ENCODE data around the gene BNC2.
"Not testable (repeated sequence)": the region's sequence is repeated elsewhere in the genome, so short reads cannot be mapped to it uniquely, and the experiment has no call there.

The BNC2 gene

DNA sequence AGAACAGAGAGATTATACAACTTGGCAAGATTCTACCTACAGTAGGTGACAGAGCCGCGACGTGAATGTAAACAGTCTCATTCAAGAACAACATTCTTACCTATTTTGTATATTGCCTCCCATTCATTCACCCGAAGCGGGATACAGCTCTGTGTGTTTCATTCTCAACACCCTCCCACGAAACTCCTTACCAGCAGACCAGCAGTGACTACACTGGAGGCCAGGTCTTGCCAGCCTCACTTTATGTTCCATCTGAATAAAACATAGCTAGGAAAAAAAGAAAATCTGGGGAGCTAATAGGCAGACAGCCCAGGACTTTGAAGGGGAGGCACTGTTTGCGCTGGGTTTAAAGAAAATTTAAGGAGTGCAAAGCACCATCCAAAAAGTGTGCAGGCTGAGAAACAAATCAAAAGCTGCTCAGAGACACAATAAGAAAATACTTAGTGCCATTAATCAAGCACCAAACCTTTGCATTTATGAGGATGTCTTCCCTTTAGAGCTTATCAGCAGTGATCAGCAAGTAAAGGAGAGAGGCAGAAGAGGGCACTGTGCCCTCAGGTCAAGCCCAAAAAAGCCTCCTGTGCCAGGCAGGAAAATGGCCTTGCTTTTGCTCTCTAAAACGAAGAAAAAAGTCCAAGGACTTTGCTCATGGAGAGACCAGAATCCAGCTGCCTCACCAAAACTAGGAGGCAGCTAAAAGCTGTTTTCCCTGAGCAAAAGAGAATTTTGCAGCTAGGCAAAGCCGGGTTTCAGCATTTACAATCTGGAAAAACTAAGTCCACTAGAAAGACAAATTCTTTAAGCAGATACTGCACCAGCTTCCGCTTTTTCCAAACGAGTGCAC, 295.1 kb downstream of the BNC2 start:
- DNase-seq = no peak

DNA sequence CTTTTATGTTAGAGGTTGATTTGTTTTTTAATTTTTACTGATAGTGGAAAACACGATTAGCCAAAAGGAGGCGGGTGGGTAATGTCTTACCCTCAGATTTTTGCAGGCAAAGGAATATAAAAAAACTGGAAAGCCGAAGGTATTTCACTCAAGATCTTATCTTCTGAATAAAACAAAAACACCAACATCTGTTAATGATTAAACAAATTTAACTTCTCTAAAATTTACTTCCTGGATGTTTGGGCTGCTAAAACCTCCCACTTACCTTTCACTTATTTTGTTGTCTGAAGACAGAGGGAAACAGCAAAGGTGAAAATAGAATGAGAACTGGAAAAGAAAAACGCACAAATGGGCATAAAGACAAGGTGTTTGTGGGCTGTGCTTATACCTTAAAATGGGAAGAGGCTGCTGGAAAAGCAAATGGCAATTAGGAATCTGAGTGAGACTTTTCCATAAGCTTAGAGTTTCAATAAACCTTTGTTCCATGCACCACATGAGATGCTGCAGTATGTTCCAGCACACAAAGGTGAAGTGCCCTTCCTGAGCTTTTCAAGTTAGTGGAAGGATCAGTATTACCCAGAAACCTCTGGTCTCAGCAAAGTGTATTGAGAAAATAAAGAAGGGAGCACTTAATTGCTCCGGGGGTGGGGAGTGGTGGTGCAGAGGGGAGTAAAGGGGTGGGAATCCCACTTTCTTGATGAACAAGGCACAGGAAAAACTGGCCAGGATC, 298.3 kb downstream of the BNC2 start:
- no peak for DNase-seq

DNA sequence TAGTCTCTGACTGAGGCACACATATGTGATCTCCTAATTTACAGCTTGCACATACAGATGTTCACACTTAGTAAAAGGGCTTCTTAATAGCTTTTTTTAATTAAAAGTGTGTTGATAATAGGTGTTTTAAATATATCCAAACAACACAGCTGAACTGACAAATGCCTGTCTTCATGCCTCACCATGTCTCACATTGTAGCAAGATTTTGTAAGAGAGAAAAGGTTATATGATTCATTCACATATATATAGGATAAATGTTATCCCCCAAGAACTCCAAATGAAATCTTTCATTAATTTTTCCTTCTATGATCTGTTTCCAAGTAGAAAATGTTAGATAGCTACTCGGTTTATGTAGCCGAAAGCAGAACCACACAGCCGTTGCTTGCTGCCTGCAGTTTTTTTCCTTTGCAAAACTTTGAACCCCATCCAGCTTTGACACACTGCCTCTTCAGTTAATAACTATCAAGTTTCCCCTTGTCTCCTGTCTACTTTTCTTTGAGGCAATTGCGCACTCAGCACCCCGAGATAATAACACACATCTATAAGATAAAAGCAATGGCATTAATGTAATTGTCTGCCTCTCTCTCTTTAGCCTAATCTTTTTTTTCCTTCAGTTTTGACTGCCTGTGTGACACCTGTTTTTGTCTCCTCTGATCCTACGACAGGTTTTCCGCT, 299.2 kb downstream of the BNC2 start:
- DNase-seq = no peak

DNA sequence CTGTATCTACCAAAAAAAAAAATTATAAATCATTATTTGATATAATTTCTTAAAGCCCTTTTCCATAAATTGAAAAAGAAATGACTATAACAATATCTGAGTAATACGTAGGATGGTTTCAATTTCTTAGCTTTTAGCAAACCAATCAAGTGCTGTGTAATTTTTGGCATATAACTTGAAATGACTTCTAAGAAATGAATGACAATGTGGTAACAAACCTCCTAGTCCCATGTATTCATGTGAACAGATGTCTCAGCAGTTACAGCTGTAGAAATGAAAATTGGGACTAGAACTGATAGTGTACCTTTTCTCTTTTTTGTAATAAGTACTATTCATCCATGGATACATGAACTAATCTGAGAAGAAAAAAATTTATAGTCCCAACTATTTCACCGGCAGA, 307.0 kb downstream of the BNC2 start:
- DNase-seq = no peak

DNA sequence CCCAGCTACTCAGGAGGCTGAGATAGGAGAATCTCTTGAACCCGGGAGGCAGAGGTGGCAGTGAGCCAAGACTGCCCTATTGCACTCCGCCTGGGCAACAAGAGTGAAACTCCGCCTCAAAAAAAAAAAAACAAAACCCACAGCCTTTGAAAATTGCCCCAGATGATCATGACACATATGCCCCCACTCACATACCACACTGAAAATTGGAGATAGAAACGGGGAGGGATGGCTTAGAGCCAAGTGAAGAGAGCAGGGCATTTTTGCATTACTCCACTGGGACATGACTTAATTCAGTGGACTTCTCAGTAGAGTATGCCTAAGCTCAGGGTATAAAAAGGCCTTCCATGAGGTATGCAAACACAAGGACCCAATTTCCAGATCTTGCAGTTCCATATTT, 309.3 kb downstream of the BNC2 start:
- DNase-seq = no peak

DNA sequence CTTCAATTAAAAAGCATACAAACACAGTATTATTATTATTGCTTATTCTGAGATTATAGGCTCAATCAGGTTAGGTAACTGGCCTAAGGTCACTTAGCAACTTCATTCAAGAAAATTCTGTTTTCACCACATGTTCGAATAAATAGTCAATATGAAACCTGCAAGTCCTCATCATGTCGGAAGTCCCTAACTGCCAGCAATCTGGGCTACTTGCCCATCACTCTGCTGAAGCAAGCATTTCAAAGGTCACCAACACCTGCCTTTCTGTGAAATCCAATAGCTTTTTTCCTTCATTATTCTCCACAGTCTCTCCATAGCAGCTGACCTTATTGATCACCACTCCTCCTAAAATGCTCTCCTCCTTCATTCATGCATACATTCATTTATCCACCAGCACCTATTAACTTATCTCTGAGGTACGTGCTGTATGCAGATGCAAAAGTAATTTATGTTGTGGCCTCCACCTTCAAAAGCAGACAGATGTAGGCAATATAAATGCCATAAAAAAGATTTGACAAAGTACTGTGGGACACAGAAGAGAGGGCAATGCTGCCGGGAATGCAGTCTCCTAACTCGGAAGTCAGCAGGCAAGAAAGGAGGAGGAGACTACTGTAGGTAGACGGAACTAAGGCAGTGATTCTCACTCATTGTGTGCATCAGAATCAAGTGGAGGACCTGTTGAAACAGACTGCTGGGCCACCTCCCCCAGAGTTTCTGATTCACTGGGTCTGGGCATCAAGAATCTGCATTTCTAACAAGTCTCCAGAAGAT, 310.9 kb downstream of the BNC2 start:
- DNase-seq = no peak

DNA sequence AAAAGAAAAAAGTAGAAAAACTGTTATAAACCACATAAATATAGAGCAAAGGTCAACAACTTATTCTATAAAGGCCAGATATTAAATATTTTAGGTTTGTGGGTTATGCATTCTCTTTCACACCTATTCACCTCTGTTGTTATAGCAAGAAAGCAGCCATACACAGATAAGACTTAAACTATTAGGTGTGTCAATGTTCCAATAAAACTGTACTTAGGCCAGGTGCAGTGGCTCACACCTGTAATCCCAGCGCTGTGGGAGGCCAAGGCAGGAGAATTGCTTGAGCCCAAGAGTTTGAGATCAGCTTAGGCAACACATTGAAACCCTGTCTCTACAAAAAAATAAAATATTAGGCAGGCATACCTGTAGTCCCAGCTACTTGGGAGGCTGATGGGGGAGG, 314.7 kb downstream of the BNC2 start:
- no peak for DNase-seq

DNA sequence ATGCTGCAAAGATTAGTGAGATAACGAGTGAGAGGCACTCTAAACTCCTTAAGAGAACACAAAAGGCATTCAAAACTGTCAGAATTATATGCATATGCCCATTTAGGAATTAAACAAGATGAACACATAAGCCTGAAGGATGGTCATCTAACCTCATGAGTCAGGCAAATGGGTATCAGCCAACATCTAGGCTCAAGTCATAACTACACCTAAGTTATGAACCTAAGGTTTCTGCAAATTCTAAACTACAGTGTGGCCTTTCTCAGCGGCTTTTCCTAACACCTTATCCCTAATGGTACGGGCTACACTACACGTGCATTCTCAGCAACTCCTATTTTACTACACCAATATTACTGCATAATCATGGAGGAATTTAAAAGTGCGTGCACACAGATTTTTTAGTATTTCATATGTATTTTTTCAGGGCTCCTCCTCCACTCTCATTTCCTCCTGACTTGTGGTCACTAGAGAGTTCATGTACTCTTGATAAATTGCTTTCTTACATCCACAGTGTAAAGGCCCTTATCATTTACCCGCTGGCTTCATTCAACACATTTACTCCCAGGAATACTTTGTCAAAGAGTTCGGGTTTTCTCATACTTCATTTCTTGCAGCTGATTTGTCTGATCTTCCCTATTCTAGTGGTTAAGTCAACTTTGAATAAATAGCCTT, 316.5 kb downstream of the BNC2 start:
- DNase-seq = no peak

DNA sequence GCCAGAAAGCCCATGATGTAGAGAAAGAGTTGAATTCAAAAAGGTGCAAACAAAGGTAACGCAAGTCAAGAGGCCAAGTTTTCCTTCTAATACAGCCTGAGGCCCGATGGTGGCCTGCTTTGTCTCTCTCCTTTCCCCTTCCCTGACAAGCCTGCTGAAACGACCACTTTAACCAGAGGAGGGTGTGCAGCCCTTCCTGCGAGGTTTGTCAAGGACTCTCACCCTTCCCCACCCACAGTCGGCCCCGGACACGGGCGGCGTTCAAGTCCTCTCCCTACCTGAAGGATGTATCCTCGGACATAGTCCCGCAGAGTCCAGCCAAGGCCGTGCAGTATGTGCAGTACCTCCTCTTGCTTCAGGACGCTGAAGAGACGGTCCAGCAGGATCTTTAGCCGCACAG, 318.2 kb downstream of the BNC2 start:
- no peak for DNase-seq

DNA sequence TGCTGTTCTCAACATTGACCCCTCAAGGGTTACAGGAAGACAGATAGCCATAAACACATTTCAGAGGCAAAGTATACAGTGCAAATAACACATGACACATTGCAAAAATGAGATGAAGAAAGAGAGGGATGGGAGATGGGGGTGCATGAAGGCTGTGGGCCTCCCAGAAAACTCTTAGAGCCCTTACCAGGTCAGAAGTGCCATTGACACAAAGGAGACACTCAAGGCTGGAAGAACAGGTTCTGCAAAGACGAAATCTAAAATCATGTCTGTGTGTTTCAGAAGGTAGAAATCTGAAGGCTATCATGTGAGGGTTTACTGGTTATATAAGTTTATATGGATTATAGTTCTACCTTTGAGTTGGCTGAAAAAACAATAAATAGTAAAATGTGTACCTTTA, 318.8 kb downstream of the BNC2 start:
- no peak for DNase-seq

DNA sequence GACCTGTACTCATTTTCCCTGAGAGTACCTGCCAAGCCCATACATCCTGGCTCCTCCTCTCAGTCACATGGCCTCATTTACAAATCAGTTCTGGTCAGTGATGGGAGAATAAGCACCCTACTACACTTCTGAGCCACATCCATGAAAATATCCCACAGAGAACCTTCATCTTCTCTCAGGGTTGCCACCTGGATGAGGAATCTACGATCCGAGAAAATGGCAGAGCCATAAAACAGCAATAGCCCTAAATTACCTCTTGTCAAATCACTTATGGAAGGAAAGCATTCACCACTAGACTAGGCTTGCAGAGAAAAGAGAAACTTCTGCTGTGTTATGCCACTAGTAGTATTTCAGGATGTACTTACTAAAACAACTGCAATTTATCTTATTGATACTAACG, 324.8 kb downstream of the BNC2 start:
- no peak for DNase-seq

DNA sequence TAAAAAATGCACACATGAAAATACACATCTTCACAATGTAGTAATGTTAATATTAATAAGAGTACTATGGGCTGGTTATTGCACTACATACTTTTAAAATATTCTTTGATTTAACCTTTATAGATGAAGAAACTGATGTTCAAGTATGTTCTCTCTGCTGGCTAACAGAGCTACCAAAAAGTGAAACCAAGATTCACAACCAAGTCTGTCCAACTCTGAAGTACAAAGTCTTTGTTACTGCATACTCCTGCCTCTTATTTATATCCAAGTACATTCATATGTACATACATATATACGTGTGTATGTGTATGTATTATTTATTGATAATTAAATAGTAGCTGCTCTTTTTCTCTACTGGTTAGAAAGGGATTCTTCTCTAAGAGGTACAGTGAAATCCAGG, 325.6 kb downstream of the BNC2 start:
- DNase-seq = no peak

DNA sequence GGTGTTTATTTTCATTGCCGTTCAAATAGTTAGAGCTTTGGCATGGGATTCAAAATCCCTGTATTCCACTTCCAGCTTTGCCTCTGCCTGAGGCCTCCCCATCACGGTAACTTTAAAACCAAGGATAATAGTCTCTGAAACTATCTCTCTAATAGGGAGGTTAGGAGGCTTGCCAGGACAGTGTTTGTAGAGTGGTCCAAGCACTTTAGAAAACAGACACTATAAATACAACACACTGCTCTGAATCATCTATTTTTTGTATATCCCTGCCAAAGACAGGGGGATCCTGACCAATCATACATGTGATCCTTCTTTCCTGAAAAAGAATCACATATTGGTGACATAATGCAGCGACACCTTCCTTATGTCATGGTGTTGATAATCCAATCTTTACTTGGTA, 326.8 kb downstream of the BNC2 start:
- DNase-seq = no peak

DNA sequence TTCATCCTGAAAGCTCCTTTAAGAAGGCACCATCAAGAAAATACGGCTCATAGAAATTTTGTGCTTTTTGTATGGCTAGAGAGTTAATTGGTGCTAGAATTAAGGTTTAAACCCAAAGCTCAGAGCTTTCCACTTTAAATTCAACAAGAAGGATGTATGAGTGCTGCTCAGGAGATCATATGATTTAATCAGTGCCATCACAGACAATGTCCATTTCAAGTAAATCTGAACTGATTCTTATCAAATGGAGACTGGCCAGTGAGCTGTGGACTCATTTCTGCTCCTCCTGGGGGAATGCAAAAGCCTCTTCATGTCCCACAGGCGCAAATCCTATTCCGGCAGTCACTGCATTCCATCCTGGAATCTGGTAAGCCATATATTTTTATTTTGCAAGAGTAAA, 327.2 kb downstream of the BNC2 start:
- DNase-seq = no peak

DNA sequence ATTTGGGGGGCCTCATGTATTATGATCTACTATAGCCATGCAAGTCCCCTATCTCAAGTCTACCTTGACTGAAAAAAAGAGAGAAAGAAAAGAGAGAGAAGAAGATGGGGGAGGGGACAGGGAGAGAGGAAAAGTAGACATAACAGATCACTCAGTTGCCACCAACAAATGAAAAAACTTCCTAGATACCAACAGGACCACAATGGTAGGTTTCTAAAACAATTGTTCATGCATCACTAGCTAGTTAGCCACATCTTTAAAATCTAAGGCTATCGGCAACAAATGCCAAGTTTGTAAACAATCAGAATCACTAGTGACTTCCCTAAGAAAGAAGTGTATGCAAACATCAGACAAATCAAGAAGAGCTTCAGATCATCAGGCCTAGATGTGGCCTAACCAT, 328.2 kb downstream of the BNC2 start:
- DNase-seq = no peak

DNA sequence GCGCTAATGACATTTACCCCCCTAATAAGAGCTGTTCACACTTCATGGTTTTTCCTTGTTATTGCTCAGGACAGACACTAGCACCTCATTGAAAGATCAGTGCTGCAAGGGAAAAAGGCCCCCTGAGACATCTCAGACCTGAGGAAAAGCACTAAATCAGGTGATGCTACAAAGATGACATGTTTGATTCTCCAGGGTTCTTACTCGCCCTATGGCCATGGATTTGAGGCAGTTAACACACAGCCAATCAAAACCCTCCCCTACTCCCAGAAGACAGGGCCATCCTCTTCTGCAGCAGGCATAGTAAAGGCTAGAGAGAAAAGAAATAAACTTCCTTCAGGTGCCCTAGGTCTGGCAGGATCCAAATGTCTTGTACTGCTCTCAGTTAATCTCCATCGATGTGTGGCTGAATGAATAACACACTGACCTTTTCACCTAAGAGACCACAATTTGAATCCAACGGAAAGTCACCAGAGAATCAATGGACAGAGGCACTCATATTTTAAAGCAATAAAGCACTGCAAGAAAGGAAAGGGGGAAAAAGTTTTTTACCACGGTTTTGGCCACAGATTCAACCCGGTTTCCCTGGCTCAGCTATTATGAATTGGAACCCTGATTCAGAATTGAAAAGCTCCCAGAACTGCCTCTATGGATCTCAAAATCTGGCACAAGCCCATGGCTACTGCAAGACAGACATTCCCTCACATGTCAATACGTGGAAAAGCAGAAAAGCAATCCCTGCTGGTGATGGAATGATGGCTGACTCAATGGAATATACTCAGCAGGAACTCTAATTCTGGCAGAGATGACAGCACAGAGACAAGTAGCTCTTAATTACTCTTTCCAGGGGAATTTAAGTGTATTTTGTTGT, 329.5 kb downstream of the BNC2 start:
- peak; percentile 80 for DNase-seq

DNA sequence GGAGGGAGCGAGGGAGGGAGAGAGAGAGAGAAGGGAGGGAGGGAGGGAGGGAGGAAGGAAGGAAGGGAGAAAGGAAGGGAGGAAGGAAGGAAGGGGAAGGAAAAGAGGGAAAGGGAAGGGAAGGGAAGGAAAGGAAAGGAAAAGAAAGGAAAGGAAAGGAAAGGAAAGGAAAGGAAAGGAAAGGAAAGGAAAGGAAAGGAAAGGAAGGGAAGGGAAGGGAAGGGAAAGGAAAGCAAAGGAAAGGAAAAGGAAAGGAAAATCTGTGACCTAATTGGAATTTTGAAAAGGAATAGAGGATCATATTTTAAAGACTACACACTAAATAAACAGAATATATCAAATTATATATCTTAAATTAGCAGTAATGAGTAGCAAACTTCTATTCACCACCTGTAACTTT, 330.8 kb downstream of the BNC2 start:
- DNase-seq = not testable (repeated sequence)

DNA sequence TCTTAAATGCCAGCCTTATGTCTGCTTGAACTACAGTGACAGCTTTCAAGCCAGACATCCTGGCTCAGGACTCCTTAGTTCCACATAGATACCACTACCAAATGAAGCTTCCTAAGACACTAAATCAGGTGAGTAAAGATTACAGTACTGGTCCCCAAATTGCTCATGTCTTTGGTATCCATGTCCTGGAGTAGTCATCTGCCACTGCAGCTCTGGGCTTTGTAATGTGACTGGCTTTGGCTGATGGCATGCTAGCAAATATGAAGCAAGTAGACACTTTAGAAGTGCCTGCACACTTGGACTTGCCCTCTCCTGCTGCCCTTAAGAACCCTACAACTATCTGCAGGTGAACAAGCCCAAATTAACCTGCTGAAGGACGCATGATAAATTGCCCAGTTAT, 334.9 kb downstream of the BNC2 start:
- no peak for DNase-seq

DNA sequence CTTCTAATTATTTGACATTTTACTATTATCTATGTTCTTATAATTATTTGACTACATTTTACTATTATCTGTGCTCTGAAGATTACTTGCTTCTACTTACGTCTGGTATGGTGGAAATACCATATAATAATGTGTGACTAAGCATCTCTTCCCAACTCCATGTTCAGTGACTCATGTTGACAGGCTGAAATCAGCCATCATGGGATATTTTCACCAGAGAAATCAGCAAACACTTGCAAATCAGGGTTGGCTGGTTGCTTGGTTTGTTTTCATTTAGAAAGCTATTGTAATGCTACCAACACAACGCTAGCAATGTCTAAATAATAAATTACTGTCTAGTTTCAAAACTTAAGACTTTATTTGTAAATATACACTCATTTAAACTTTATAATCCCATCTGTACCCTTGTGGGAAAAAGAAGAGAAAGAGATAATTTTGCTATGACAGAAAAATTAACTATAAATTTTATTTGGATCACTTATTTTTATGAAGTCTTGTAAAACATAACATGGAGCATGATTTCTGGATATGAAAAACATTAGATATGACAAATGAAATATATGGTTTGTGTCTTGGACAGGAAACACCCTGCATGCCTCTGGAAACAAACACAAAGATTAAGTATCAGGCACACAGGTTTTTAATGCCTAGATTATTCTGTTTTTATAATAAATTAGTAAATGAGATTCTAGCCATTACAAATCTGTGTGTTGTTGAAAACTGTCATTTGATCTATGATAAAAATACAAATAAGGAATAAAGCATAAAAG, 337.6 kb downstream of the BNC2 start:
- DNase-seq = no peak

DNA sequence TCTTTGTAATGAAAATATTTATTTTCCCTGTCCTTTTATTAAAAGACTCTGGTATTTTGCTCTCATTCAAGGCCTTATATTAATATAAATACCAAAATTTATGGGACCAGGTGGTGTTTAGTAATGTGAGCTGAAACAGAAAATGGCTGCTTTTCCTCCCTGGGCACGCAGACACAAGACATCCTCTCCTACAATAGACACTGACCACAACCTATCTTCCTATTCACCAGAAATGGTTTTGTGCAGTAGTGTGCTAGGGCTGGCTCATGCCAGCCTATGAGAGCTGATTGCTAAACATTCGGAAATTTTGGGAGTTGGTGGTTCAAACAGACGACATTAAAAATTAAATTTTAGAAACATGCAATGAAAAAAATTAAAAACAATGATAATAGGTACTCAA, 338.2 kb downstream of the BNC2 start:
- no peak for DNase-seq
